Tibial artery (tissue), 4 donors: ENCODE data around the gene ASPSCR1.

ENCODE experiments used
- DNase-seq, 2 donors: peaks; one replicate each; pipeline ENCODE4 v3.0.0-alpha.2; 2019
- H3K27ac ChIP-seq, 2 donors: fragments of 200-600 bp; sonication (generic) in 1 of 2; 1 replicate in 1 of 2; 2 replicates in 1 of 2; pipeline ENCODE4 v1.5.1; 2018 to 2019; ENCODE audit warnings: mild to moderate bottlenecking in 1 of 2
- H3K27me3 ChIP-seq, 2 donors: fragments of 200-600 bp; sonication (generic) in 1 of 2; one replicate each; pipeline versions ENCODE4 v1.5.1 to v1.6.0; 2016 to 2019
- H3K36me3 ChIP-seq, 3 donors: fragments of 200-600 bp; sonication (generic) in 2 of 3; one replicate each; pipeline ENCODE4 v1.5.1; 2016 to 2019; ENCODE audit warnings: mild to moderate bottlenecking in 2 of 3
- H3K4me1 ChIP-seq, 4 donors: fragments of 200-600 bp; sonication (generic) in 2 of 4; 1 replicate in 3 of 4; 2 replicates in 1 of 4; pipeline ENCODE4 v1.5.1; 2016 to 2019
- H3K4me3 ChIP-seq, 2 donors: fragments of 200-600 bp; sonication (generic) in 1 of 2; 1 replicate in 1 of 2; 2 replicates in 1 of 2; pipeline ENCODE4 v1.5.1; 2018 to 2019; ENCODE audit warnings: mild to moderate bottlenecking in 2 of 2
- H3K9me3 ChIP-seq, 3 donors: fragments of 200-600 bp; sonication (generic) in 1 of 3; one replicate each; pipeline ENCODE4 v1.5.1; 2016 to 2019
- intact Hi-C: fragments of 100-400 bp; cut with DNase I; formaldehyde crosslinking; loops from one replicate; pipeline ENCODE4 v1.15.0; 2023; ENCODE audit warnings: low total_unique reads
- TF ChIP-seq, protein P1 (sequence below), 2 experiments: fragments of 200-600 bp in 1 of 2; fragments of 450-650 bp in 1 of 2; IDR thresholded peaks; one replicate each; pipeline ENCODE4 v1.5.1; 2017 to 2019; ENCODE audit warnings: antibody characterized with exemption in 2 of 2, mild to moderate bottlenecking in 1 of 2, moderate library complexity in 1 of 2

ASPSCR1 gene

DNA sequence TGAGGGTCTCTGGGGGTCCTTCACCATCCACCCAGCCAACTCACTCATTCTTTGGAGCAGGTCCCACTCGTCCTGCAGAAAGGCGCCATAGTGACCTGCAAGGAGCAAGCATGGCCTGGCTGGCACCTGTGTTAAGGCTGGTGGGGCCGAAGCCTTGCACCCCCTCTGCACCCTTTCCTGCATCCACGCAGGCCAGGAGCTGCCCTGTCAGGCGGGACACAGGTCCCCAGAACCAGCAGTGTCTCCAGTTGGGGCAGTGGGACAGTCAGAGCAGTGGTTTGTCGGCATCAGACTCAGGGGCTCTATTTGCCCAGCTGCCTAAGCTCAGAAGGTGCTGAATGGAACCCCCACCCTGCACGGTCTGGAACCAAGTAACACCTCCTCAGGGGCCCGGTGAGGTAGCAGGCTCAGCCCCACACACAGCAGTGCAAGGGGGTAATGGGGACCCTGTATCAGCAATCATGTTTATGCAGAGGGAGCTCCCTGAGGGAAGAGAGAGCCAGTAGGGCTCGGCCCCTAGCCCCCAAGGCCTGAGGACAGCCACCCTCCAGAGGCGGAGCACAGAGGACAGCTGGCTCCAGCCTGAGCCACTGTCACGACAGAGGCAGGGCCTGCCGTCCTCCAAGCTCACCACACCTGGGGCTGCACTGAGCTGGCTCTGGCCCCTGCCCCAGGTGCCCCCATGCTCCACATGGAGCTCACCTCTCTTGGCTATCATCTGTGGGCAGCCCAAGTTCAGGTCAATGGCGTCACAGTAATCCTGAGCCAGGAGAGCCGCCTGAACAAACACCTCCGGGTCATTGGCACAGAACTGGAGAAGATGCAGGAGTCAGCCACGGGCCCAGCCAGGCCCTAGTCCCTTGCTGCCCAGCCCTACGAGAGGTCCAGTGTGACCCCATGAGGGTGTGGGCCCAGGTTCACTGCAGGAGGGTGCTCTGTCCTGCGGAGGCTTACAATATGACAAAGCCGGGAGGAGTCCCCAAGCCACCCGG, 86.3 kb downstream of the ASPSCR1 start:
- Histone ChIP-seq H3K27me3 (no peaks in the 10 kb centered on the region), H3K4me3 (peak overlapping the region in 1 of 2 donors; percentile 72), H3K9me3 (no peaks in the 10 kb centered on the region), H3K27ac (peak overlapping the region in 1 of 2 donors; percentile 86), H3K36me3 (peaks cover 16 to 54% (median 47%) of the 10 kb centered on the region in 3 donors), H3K4me1 (peaks cover 0 to 26% (median 19%) of the 10 kb centered on the region in 4 donors)
- DNase-seq: no peak
- intact Hi-C loops: no loop called here
- TF ChIP-seq, protein P1, sequence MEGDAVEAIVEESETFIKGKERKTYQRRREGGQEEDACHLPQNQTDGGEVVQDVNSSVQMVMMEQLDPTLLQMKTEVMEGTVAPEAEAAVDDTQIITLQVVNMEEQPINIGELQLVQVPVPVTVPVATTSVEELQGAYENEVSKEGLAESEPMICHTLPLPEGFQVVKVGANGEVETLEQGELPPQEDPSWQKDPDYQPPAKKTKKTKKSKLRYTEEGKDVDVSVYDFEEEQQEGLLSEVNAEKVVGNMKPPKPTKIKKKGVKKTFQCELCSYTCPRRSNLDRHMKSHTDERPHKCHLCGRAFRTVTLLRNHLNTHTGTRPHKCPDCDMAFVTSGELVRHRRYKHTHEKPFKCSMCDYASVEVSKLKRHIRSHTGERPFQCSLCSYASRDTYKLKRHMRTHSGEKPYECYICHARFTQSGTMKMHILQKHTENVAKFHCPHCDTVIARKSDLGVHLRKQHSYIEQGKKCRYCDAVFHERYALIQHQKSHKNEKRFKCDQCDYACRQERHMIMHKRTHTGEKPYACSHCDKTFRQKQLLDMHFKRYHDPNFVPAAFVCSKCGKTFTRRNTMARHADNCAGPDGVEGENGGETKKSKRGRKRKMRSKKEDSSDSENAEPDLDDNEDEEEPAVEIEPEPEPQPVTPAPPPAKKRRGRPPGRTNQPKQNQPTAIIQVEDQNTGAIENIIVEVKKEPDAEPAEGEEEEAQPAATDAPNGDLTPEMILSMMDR (IDR thresholded peaks at IDR 0.05): no peak

- TF ChIP-seq, protein P1 (IDR thresholded peaks at IDR 0.05): no peak
- intact Hi-C loops: no loop called here
- no peak for DNase-seq
- H3K36me3 ChIP-seq: peaks cover 16 to 45% (median 40%) of the 10 kb centered on the region in 3 donors
- H3K4me3 ChIP-seq: peak overlapping the region; percentile 72 to 97
- no peaks in the 10 kb centered on the region for H3K9me3 ChIP-seq
- peak overlapping the region; percentile 82 to 86 for H3K27ac ChIP-seq
- H3K4me1 ChIP-seq: peaks cover 0 to 26% (median 19%) of the 10 kb centered on the region in 4 donors
- no peaks in the 10 kb centered on the region for H3K27me3 ChIP-seq
These were observed 87.2 kb downstream of the ASPSCR1 start for GRCh38 chr17:82064433-82065192.

GRCh38 chr17:82065193-82065637, 87.8 kb downstream of the ASPSCR1 start:
- DNase-seq: no peak
- H3K27me3 ChIP-seq: no peaks in the 10 kb centered on the region
- H3K4me1 ChIP-seq: peaks cover 0 to 26% (median 19%) of the 10 kb centered on the region in 4 donors
- H3K9me3 ChIP-seq: no peaks in the 10 kb centered on the region
- peak overlapping the region; percentile 72 to 97 for H3K4me3 ChIP-seq
- H3K27ac ChIP-seq: peak overlapping the region; percentile 82 to 86
- intact Hi-C loops: no loop called here
- TF ChIP-seq, protein P1 (IDR thresholded peaks at IDR 0.05): no peak
- H3K36me3 ChIP-seq: peaks cover 16 to 39% (median 35%) of the 10 kb centered on the region in 3 donors

GRCh38 chr17:82065638-82066303, 88.3 kb downstream of the ASPSCR1 start, which contains the start of gene DUS1L:
Gene DUS1L (minus strand): TSS chr17:82065804. CDS start chr17:82065059, 745 bp downstream.
- H3K4me1 ChIP-seq: peaks cover 0 to 26% (median 19%) of the 10 kb centered on the region in 4 donors
- TF ChIP-seq, protein P1 (IDR thresholded peaks at IDR 0.05): peak in 1 of 2 experiments; percentile 9
- no peak for DNase-seq
- no peaks in the 10 kb centered on the region for H3K27me3 ChIP-seq
- peak within 1 kb of the TSS; percentile 82 to 86 for H3K27ac ChIP-seq
- intact Hi-C loops: no loop called here
- no peaks in the 10 kb centered on the region for H3K9me3 ChIP-seq
- peaks cover 12 to 34% (median 30%) of the 10 kb centered on the region in 3 donors for H3K36me3 ChIP-seq
- H3K4me3 ChIP-seq: peak within 1 kb of the TSS; percentile 72 to 97
